Medulla oblongata (tissue), 1 donor: ENCODE results near the gene ST6GAL2.

Experiments
- DNase-seq: peaks from one replicate; pipeline ENCODE4 v3.0.0-alpha.2; 2015; ENCODE audit errors: extremely low spot score

ST6GAL2 gene

DNA sequence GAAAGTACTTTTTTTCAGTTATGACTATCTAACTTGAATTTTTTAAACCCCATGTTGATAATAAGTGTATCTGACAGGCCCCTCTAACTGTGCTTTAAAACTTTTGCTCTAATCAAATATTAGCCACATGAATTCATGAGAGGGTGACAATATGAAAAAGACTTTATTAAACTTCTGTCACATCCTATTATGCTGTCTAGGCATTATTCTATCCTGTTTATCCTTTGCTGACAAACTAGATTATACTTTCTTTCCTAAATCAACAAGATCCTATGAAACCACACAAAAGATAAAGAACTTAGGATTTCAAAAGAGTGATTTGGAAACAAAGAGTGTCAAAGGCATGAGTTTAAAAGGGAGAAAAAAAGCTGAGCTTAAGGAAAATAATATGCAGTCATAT, 57.8 kb downstream of the ST6GAL2 start:
- no peak for DNase-seq

GRCh38 chr2:106827158-106827557, 58.8 kb downstream of the ST6GAL2 start:
- no peak for DNase-seq

GRCh38 chr2:106825161-106825560, 60.8 kb downstream of the ST6GAL2 start:
- DNase-seq: no peak

GRCh38 chr2:106816974-106817373, 69.0 kb downstream of the ST6GAL2 start:
- DNase-seq: peak; percentile 18

DNA sequence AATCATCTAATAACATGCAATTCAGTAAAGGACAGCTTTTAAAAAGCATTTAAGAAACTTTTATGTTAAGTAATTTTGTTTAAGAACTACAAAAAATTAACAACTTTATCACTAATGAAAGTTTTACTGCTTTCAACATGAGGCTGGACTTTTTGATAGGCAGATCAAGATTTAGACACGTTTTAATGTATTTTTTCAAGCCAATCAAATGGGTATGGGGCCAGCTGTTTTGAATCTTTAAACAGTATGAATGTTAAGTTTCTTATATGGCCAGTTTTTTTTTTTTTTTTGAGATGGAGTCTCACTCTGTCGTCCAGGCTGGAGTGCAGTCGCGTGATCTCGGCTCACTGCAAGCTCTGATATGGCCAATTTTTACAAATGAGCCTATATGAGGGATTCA, 73.1 kb downstream of the ST6GAL2 start:
- no peak for DNase-seq

DNA sequence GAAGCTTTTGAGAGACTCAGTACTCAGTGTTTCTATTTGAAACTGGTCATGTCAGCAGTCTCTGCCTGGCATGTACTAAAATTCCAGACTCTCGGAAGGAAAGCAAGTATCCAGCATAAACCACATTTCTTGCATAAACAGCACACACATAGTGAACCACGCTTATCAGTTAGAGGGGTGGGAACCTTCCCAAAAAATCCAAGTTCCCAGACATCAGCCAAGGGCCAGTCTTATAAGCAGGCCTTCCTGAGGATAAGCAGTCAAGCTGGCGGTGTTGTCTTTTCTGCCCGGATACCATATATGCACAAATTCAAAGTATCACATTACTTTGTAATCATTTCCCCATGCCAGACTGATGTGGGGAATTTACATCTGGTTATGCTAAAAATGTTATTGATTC, 73.6 kb downstream of the ST6GAL2 start:
- no peak for DNase-seq

DNA sequence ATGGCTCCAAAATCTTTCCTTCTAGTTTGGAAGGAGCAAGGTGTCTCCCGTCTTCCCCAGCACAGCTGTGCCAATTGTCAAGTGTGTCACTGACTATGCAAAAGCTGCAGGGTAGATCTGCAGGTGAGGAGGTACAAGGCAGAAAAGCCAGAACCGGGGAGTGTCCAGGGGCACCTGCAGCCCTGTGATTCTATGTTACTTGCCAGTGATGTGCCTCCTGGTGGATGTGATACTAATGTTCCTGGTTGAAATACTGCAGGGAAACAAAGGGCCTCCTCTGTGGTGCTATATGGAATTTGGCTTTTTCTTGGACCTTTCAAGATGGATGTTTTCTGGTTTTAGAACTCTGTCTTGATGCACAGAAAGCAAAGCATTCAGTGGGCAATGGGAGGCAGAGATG, 80.3 kb downstream of the ST6GAL2 start:
- DNase-seq: no peak

GRCh38 chr2:106804161-106804560, 81.8 kb downstream of the ST6GAL2 start:
- no peak for DNase-seq

- no peak for DNase-seq
These were observed 84.9 kb downstream of the ST6GAL2 start for GRCh38 chr2:106800976-106801655.

- no peak for DNase-seq
These were observed 85.8 kb downstream of the ST6GAL2 start for GRCh38 chr2:106800180-106800579.

GRCh38 chr2:106798826-106799552, 87.0 kb downstream of the ST6GAL2 start:
- DNase-seq: no peak

- DNase-seq: no peak
These were observed 88.5 kb downstream of the ST6GAL2 start for GRCh38 chr2:106797494-106797893.

DNA sequence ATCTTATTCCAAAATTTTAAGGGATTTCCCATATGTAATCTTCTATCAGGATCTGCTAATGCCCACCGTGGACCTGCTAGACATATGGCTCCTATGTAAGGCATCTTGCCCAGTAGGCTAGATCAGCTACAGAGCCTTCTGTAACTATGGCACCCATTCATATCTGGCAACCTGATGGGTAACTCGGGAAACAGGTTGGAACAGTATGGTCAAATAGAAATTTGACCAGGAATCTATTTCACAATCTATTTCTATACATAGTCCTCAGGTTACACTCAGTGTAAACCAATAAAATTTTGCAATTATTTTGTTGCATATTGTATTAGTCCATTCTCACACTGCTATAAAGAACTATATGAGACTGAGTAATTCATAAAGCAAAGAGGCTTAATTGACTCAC, 93.3 kb downstream of the ST6GAL2 start:
- no peak for DNase-seq

DNA sequence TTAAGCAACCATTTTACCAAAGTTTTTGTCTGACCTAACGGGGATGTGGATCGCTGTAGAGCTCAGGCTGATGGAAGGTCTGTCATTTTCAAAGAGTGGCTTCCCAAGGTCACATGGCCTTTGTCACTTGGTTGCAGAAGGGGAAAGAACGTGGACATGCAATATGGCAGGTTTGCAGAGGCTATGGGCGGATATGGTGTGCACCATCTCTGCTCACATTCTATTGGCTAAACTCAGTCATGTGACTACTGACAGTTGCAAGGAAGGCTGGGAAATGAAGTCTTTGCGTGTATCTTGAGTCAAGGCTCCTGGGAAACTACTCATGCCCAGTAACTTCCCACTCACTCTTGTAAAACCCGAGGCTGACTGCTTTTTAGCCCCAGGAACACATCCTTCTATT, 96.8 kb downstream of the ST6GAL2 start:
- DNase-seq: no peak

- no peak for DNase-seq
These were observed 103.3 kb downstream of the ST6GAL2 start for GRCh38 chr2:106782681-106783080.

- DNase-seq: no peak
These were observed 104.8 kb downstream of the ST6GAL2 start for GRCh38 chr2:106781196-106781595.

GRCh38 chr2:106771811-106772210, 114.2 kb downstream of the ST6GAL2 start:
- no peak for DNase-seq

DNA sequence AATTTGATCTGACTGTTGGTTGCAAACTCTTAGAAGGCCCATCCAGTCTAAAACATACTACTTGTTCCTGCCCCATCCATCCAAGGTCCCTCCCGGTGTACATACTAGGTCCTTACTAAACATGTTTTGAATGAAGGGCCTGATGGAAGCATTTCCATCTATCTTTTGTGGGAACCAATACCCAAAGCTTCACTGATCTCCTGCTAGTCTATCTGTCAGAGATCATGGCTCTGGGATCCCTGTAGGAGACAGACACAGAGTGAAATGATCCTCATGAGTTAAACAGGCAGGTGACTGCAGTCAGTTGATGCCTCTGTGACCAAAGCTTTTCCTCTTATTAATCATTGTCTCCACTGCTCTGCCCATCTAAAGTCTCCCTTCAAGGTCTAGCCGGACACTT, 115.0 kb downstream of the ST6GAL2 start:
- DNase-seq: no peak

DNA sequence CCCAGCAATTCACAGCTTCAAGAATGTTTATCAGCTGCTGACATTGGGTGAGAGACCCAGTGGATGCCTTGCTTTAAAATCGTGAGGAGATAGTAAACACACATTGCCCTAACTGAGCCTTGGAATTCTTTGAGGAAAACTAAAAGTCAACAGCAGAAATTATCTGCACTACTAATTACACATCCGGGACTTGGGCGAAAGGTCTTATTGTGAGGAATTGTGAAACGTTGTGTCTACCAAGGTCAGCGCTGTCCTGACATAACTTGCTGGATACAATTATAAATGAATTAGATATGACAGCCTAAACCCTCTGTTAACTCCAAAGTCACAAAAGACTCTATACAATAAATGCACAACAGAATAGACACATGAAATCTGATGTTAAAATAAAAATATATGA, 121.4 kb downstream of the ST6GAL2 start:
- DNase-seq: no peak

DNA sequence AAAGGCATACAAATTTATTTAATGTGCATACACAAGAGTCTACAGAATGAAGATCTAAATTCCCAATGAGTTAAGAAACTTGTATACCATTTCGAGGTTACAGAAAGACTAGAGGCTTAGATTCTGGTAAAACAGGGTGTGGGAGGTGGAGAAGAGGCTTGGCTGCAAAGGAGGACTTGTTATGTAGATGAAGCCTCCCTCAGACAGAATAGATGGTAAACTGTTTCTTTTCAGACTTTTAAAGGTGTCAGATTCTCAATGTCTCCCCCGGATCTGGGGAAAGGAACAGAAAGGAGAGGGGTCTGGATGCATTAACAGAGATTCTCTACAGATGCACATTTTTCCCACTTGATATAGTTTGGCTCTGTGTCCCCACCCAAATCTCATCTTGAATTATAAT, 126.0 kb downstream of the ST6GAL2 start:
- DNase-seq: no peak

DNA sequence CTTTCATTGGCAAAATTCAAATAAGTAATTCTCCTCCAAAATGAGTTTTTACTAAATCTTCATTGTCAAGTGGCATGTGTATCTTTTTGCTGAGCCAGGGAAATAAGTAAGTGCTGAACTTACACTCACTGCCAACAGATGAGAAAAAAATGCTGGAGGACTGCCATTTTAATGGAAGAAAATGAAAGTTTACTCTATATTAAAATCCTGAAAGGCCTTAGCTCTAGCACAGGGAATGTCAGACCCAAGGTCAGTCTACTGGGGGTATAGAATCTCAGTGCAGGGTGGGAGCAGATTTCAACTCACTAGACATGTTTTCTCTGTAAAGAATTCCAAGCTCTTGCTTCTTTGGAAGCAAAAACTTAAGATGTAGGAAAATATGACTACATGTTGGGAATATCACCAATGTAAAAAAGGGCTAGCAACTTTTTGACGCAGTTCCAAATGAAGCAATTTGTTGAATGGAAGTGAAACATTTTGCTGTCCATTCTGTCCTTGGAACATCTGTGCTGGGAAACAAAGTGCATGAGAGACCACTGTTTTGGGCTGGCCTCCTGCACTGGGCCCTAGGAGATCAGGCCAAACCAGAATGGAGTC, 127.0 kb downstream of the ST6GAL2 start:
- no peak for DNase-seq
